NCI-H2227 (cell line): Measurements from ENCODE around the gene CYP2C8.
"Not testable (repeated sequence)": the region's sequence is repeated elsewhere in the genome, so short reads cannot be mapped to it uniquely, and the experiment has no call there.

ENCODE experiments used
- DNase-seq: peaks from one replicate; lab custom pipeline; 2025; ENCODE audit not compliant: unreplicated experiment; lab: John Stamatoyannopoulos, UW

CYP2C8 gene

DNA sequence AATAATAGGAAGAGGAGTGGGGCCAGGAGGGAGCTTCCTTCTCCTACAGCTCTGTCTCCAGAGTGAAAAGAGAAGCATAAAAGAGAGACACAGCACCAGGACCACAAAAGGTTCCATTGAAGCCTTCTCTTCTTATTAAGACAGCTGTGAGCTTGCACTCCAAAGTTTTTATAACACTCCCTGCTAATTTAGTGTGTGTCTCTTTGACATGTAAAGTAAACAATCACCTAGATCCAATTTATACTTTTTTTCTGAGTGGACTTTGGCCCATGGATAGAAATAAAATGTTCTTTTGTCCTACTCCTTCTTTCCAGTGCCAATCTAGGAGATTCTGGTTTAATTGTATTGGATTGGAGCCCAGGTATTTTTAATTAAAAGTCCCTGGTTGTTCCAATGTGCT lies at the start of gene CYP2C8:
TSS of gene CYP2C8 (minus strand) at position 212 of the 400 bp plus-strand sequence. CDS start at position 117, 95 bp downstream.
- DNase-seq = no peak

- no peak for DNase-seq
These were observed 47.6 kb upstream of the CYP2C8 start for GRCh38 chr10:95116869-95117269.

DNA sequence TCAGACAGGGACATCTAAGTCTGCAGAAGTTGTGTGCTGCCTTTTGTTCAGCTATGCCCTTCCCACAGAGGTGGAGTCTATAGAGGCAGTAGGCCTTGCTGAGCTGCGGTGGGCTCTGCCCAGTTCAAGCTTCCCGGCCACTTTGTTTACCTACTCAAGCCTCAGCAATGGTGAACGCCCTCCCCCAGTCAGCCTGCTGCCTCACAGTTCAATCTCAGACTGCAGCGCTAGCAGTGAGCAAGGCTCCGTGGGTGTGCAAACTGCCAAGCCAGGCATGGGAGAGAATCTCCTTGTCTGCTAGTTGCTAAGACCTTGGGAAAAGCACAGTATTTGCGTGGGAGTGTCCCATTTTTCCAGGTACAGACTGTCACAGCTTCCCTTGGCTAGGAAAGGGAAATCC lies 41.5 kb upstream of the CYP2C8 start:
- not testable (repeated sequence) for DNase-seq

DNA sequence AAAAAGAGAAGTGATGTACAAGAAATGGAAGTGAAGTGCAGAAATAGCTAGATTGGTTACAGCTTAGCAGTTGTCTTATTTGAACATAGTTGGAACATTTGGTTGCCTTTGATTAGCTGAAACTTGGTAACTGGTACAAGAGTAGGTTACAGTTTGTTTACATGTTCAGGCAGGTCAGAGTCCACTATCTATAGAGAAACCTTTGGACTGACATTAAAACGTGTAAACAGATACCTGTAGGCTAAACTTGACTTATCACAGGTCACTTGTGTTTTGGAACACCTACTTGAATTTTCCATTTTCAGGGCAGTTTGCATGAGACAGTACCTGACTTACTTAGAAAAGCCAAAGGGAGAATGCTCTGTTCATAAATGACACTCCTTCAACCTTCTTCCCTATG lies 28.5 kb upstream of the CYP2C8 start:
- DNase-seq = no peak

- DNase-seq = no peak
These were observed 26.8 kb upstream of the CYP2C8 start for GRCh38 chr10:95096143-95096542.

DNA sequence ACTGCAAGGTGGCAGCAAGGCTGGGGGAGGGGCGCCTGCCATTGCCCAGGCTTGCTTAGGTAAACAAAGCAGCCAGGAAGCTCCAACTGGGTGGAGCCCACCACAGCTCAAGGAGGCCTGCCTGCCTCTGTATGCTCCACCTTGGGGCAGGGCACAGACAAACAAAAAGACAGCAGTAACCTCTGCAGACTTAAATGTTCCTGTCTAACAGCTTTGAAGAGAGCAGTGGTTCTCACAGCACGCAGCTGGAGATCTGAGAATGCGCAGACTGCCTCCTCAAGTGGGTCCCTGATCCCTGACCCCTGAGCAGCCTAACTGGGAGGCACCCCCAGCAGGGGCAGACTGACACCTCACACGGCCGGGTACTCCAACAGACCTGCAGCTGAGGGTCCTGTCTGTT lies 10.3 kb upstream of the CYP2C8 start:
- not testable (repeated sequence) for DNase-seq

DNA sequence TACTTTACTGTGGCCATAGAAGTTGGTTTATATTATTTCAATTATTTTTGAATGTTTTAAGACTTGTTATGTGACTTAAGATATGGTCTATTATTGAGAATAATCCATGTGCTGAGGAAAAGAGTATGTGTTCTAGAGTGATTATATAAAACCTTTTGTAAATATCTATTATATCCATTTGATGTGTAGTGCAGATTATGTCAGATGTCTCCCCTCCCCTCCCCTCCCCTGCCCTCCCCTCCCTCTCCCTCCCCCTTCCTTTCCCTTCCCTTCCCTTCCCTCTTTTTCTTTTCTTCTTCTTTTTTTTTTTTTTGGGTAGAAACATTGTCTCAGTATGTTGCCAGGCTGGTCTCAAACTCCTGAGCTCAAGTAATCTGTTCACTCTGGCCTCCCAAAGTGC lies 8.3 kb upstream of the CYP2C8 start:
- DNase-seq = no peak

DNA sequence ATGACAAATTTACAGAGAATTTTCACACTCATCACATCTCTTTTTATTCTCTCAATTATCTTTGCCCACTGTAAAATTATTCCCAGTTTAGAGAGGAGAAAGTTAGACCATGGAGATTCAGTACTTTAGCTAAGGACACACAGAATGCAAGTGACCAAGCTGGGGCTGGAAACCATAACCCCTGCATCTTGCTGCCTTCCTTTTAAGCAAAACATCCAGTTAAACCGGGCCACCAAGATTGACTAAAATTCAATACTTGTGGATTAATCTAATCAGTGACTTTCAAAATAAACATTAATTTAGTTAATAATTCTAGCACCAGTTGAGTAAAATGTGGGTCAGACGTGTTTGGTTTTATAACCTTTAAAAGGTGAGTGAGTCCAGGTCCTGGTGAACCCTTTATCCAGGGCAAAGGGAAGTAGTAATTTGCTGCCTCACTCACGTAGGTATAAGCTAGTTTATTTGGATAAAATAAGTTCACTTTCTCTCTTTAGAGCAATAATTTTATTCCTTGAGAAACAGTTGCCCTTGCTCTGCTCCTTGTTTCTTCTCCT lies 1.9 kb upstream of the CYP2C8 start:
- no peak for DNase-seq

DNA sequence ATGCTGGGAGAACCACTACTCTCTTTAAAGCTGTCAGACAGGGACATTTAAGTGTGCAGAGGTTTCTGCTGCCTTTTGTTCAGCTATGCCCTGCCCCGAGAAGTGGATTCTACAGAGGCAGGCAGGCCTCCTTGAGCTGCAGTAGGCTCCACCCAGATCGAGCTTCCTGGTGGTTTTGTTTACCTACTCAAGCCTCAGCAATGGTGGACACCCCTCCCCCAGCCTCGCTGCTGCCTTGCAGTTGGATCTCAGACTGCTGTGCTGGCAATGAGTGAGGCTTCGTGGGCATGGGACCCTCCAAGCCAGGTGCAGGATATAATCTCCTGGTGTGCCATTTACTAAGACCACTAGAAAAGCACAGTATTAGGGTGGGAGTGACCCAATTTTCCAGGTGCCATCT lies 5.2 kb downstream of the CYP2C8 start:
- not testable (repeated sequence) for DNase-seq

GRCh38 chr10:95056744-95057363 lies 12.4 kb downstream of the CYP2C8 start:
- DNase-seq = no peak

GRCh38 chr10:95049919-95050318 lies 19.4 kb downstream of the CYP2C8 start:
- no peak for DNase-seq

DNA sequence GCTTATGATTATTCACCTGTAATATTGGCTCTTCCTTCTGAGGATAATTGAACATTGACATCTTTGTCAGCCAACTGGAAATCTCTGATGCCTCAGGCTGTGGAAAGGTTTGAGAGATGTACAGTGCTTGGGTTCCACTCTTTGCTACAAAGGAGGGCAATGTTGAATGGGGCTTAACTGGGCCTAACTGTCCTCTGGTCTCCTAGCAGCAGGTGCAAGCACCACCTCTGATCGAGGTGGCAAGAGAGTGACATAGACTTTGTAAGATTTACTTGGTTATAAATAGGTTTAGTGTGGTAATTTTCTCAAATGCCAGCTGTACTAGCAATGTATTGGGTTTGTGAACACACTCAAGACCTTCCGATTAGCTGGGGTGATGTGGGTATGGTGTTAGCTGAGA lies 21.1 kb downstream of the CYP2C8 start:
- DNase-seq = no peak

DNA sequence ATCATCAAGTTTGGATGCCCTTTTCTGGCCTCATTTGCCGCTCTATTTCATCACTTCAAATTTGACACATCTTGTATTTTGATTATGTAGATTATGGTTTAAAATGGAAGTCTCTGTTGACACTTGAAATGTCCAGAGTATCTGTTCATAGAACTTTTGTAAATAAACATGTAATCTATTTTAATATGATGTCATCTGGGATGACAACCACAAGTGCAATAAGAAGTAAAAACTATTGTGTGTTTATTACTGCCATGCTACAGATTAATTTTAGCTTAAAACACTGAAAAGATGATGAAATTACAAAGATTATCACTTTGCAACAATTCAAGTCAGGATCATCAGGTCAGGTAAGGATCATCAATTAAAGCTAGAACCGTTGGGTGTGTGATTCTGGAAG lies 30.0 kb downstream of the CYP2C8 start:
- no peak for DNase-seq

GRCh38 chr10:95035332-95036295 lies 33.7 kb downstream of the CYP2C8 start:
- no peak for DNase-seq

DNA sequence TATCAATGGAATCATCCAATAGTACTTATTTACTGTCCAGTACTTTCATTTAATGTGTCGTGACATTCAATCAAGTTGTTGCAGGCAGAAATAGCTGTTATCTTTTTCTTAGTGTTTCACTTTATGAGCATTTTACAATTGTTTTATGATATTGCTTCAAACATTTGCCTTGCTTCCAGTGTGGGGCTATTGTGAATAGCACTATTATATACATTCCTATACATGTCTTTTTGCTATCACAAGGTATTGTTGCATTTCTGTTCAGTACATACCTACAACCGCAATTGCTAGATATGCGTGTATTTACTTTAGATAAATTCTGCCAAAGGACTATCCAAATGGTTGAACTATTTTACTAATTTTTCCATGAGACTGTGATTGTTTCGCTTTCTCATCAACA lies 34.9 kb downstream of the CYP2C8 start:
- DNase-seq = no peak

DNA sequence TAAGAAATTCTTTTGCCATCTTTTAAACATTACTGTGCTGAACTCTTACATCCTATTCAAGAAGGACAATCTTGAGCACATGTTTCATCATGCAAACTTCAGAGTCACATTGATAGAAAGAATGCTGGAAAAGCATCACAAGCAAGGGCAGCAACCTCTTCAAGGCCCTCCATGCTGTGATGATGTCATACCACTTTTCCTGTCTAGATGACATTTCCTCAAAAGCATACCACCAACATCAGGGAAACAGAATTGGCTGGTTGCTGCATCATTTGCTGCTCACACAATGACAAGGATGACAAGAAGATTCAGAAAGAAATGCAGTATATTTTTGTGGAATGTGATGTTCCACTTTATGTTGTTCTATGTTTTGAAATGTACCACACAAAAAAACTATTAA lies 37.6 kb downstream of the CYP2C8 start:
- DNase-seq = no peak

- no peak for DNase-seq
These were observed 42.8 kb downstream of the CYP2C8 start for GRCh38 chr10:95026461-95026860.

GRCh38 chr10:94997741-94998174 lies 71.5 kb downstream of the CYP2C8 start:
- DNase-seq = no peak

- no peak for DNase-seq
These were observed 76.5 kb downstream of the CYP2C8 start for GRCh38 chr10:94992811-94993210.

DNA sequence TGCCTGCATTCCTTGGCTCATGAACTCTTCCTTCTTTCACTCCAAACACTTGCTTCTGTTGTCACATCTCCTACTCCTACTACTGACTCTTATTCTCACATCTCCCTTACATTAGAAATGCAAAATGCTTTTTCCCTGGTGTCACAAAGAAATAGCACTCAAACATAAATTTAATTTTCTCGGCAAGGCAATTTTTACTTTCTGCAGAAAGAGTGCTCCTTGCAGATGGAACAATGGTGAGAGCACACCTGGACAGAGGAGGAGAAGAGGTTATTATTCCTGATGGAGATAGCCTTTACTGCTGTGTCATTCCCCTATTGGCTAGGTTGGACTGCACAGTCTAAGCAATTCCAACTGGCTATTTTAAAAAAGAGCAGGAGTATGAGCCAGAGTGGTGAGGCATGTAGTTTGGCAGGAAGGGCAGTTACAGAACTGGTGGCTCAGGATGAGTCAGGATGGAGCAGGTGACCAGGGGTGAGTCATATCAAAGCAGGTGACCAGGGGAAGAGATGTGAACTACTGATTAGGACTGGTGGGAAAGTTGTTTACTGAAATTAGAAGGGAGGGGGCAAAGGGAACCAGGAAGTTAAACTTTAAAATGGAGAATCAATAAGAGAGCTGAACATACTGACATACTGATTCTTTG lies 77.9 kb downstream of the CYP2C8 start:
- no peak for DNase-seq

DNA sequence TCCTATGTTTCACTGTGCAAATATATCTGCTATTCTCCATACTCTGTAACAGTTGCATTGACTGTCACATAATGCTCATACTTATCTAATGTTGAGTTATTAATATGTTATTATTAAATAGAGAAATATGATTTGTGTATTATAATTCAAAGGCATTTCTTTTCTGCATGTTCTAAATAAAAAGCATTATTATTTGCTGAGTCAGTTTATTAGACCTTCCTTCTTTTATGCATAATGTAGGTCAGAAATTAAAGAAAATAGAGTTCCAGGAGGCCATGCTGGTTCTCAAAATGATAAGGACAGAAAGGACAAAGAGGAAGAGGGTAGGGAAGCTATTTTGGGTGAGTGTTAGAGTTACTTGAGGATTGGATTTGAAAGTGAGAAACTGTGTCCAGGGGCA lies 80.1 kb downstream of the CYP2C8 start:
- no peak for DNase-seq
